Progenitor cell of endocrine pancreas (in vitro differentiated cells): ENCODE results near the gene OBSCN. TPM values are rescaled to one million over a fixed set of nuclear protein-coding genes. Genes with fewer than 3 reads are reported as not detected.
A peak's percentile ranks its signal among the peaks of the same experiment; 100 is the strongest.

Experiments
- DNase-seq: peaks from one replicate; pipeline ENCODE4 v3.0.0; 2021; ENCODE audit warnings: low spot score; ENCODE audit not compliant: unreplicated experiment
- H3K27ac Mint-ChIP-seq: 2 replicates; pipeline ENCODE4 v1.8.0; 2021; ENCODE audit warnings: mild to moderate bottlenecking, moderate library complexity, mixed read lengths
- H3K27me3 Mint-ChIP-seq: 2 replicates; pipeline ENCODE4 v1.8.0; 2021; ENCODE audit warnings: mixed read lengths
- H3K36me3 Mint-ChIP-seq: 2 replicates; pipeline ENCODE4 v1.8.0; 2022; ENCODE audit warnings: mixed read lengths; ENCODE audit not compliant: insufficient read depth
- H3K4me1 Mint-ChIP-seq: 2 replicates; pipeline ENCODE4 v1.8.0; 2021; ENCODE audit warnings: low read depth, mixed read lengths
- H3K4me3 Mint-ChIP-seq: 2 replicates; pipeline ENCODE4 v1.8.0; 2021; ENCODE audit warnings: low read depth, mild to moderate bottlenecking, moderate library complexity, mixed read lengths
- H3K9me3 Mint-ChIP-seq: 2 replicates; pipeline ENCODE4 v1.8.0; 2021; ENCODE audit warnings: low read depth, mixed read lengths
- total RNA-seq: library from RNA; stranded (reverse); gene quantifications from 2 replicates; pipeline ENCODE4 v1.2.1, GENCODE V29; 2021
- TF ChIP-seq, protein P1 (sequence below): fragments of 200-600 bp; sonication (generic); IDR thresholded peaks from one replicate; pipeline ENCODE4 v1.5.0; 2021; ENCODE audit warnings: antibody characterized with exemption, mild to moderate bottlenecking; ENCODE audit not compliant: unreplicated experiment

Gene OBSCN
- total RNA-seq, 1 donor from 2014 or later, result 57.5 TPM

DNA sequence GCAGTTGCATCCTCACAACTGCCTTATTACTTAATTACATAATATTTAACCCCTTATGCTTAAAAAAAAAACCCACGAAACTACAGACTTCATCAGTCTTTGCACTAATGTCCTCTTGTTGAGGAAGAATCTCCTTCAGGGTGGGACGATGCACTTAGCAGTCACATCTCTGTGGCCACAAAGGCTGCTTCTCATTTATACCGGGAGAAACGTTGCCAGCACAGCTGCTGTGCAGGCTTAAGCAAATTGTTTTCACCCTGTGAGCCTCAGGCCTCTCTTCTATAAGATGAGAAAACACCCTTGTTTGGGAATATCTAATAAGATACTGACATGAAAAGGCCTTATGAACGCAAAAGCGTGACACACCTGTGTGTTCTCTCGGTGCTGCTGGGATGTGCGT, 2.9 kb upstream of the OBSCN start:
- Mint-ChIP-seq H3K4me3 (no peak overlapping the region), H3K27ac (no peak overlapping the region), H3K27me3 (peaks cover 19% of the 10 kb centered on the region), H3K9me3 (peaks cover 3% of the 10 kb centered on the region), H3K36me3 (peaks cover 1% of the 10 kb centered on the region), H3K4me1 (peaks cover 2% of the 10 kb centered on the region)
- DNase-seq, result no peak
- TF ChIP-seq, protein P1, sequence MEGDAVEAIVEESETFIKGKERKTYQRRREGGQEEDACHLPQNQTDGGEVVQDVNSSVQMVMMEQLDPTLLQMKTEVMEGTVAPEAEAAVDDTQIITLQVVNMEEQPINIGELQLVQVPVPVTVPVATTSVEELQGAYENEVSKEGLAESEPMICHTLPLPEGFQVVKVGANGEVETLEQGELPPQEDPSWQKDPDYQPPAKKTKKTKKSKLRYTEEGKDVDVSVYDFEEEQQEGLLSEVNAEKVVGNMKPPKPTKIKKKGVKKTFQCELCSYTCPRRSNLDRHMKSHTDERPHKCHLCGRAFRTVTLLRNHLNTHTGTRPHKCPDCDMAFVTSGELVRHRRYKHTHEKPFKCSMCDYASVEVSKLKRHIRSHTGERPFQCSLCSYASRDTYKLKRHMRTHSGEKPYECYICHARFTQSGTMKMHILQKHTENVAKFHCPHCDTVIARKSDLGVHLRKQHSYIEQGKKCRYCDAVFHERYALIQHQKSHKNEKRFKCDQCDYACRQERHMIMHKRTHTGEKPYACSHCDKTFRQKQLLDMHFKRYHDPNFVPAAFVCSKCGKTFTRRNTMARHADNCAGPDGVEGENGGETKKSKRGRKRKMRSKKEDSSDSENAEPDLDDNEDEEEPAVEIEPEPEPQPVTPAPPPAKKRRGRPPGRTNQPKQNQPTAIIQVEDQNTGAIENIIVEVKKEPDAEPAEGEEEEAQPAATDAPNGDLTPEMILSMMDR, result no peak

DNA sequence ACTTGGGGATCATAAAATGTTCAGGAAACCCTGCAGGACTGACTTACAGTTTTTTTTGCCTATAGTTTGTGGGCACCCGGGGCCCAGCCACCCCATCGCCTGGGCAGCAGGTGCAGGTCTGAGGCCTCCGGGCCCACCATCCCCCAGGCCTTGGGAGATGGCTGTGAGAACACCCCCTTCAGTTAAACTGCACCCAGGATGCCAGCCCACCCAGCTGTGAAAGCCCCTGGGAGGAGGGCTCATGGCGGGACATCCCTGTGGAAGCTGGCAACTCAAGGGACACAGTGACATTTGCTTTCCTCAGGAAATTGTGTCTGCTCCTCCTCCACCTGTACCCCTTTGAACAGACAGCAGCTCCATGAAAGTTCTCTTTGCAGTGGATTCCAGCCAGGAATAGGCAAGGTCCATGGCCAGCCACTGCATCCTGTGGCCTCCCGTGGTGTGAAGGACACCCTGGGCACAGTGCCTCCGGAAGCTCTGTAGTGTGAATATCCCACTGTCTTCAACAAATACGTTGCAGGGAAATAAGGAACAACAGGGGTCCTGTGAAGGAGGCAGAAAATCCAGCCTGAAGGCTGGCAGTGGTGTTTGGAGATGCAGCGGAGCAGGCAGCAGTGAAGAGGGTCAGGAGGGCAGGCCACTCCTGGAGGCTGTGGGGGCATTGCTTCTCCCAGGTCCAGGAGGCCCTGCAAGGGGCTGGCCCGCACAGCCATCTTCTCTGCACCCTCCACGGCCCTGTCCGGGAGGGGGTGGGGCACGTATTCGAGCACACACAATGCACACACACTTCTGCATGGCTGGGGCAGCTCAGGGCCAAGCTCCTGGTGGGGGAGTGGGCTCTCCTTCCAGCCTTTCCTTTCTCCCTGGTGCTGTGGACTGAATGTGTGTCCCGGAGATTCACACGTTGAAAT, 2.1 kb upstream of the OBSCN start:
- no peak overlapping the region for H3K4me3 Mint-ChIP-seq
- peaks cover 21% of the 10 kb centered on the region for H3K27me3 Mint-ChIP-seq
- H3K9me3 Mint-ChIP-seq, result no peaks in the 10 kb centered on the region
- H3K36me3 Mint-ChIP-seq, result no peaks in the 10 kb centered on the region
- H3K27ac Mint-ChIP-seq, result peak overlapping the region; percentile 6
- TF ChIP-seq, protein P1, result no peak
- DNase-seq, result no peak
- H3K4me1 Mint-ChIP-seq, result peaks cover 2% of the 10 kb centered on the region

DNA sequence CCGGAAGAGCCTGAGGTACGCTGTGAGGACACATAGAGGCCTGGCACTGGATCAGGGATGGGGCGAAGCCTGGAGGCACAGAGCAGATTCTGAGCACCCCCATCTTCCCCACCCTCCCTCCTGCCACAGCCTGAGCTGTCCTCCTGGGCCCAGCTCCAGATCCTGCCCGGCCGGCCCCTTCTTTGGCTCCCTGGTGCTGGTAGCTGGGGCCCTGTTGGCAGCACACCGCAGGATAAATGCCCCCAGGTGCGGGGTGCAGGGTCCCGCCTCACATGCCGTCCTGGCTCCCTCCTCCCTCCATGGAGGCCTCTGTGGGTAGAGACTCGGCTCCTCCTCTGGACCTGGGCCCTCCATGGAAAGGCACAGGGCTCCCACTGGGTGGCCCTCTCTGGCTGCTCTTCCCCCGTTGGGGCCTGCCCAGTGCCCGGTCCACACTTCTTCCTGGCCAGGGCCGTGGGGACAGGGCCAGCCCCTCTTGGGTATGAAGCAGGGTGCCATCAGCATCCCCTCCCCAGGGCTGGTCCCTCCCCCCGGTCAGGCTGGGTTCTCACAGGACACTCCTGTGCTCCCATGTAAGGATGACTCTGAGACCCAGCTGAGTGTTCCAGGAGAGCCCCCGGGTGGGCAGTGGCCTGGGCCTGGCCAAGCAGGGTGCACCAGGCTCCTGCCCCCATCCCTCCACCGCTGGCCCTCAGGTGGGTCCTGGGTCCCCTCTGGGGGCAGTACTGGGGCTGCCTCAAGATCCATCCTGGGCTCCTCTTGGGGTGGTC, 1.1 kb upstream of the OBSCN start:
- DNase-seq, result no peak
- no peak overlapping the region for H3K4me3 Mint-ChIP-seq
- TF ChIP-seq, protein P1, result no peak
- H3K36me3 Mint-ChIP-seq, result peaks cover 1% of the 10 kb centered on the region
- peaks cover 28% of the 10 kb centered on the region for H3K27me3 Mint-ChIP-seq
- H3K9me3 Mint-ChIP-seq, result no peaks in the 10 kb centered on the region
- peaks cover 2% of the 10 kb centered on the region for H3K4me1 Mint-ChIP-seq
- H3K27ac Mint-ChIP-seq, result no peak overlapping the region

DNA sequence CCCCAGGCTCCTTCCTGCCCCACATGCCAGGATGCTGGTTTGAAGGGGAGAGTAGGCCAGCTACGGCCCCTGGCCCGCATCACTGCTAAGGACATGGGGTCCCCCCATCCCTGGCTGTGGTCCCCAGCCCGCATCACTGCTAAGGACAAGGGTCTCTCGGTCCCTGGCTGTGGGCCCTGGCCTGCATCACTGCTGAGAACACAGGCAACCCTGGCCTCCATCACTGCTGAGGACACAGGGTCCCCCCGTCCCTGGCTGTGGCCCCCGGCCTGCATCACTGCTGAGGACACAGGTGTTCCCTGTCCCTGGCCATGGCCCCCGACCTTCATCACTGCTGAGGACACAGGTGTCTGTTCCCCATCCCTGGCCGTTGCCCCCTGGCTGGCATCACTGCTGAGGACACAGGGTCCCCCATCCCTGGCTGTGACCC, 448 bp upstream of the OBSCN start:
- DNase-seq, result no peak
- Mint-ChIP-seq H3K27ac (no peak overlapping the region), H3K9me3 (no peaks in the 10 kb centered on the region), H3K4me3 (no peak overlapping the region), H3K27me3 (peaks cover 28% of the 10 kb centered on the region), H3K36me3 (peaks cover 1% of the 10 kb centered on the region), H3K4me1 (peaks cover 2% of the 10 kb centered on the region)
- TF ChIP-seq, protein P1, result no peak

- Mint-ChIP-seq H3K27ac (no peak overlapping the region), H3K27me3 (peaks cover 19% of the 10 kb centered on the region), H3K4me3 (no peak overlapping the region), H3K36me3 (peaks cover 1% of the 10 kb centered on the region), H3K4me1 (peaks cover 2% of the 10 kb centered on the region), H3K9me3 (no peaks in the 10 kb centered on the region)
- TF ChIP-seq, protein P1, result no peak
- no peak for DNase-seq
Observed at GRCh38 chr1:228208831-228209551, 1.1 kb downstream of the OBSCN start.
